GM21717 (cell line): ENCODE data around the gene STX18.
A peak's percentile ranks its signal among the peaks of the same experiment; 100 is the strongest.

Source experiments
- ATAC-seq: cut with Tn5 transposase; IDR thresholded peaks from one replicate; pipeline ENCODE4 v1.9.1; 2021; ENCODE audit warnings: mild to moderate bottlenecking, moderate library complexity; ENCODE audit not compliant: unreplicated experiment

Gene STX18

DNA sequence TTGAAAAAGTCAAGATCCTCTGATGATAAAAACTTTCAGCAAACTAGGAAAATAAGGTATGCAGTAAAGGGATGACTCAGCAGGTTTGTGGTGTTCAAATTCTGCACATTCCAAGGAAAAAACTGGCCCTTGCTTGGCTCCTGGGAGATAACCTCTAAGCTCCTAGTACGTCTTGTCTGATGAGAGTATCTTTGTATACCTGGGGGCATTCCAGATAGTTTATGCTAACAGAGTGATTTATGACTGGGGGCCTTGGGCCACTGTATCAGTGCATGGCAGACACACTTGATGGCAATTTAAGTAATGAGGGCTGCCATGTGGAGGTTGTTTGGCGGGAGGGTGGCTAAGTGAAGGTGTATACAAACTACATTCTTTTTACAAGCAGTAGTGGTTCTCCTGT lies 98.0 kb downstream of the STX18 start:
- ATAC-seq: no peak

DNA sequence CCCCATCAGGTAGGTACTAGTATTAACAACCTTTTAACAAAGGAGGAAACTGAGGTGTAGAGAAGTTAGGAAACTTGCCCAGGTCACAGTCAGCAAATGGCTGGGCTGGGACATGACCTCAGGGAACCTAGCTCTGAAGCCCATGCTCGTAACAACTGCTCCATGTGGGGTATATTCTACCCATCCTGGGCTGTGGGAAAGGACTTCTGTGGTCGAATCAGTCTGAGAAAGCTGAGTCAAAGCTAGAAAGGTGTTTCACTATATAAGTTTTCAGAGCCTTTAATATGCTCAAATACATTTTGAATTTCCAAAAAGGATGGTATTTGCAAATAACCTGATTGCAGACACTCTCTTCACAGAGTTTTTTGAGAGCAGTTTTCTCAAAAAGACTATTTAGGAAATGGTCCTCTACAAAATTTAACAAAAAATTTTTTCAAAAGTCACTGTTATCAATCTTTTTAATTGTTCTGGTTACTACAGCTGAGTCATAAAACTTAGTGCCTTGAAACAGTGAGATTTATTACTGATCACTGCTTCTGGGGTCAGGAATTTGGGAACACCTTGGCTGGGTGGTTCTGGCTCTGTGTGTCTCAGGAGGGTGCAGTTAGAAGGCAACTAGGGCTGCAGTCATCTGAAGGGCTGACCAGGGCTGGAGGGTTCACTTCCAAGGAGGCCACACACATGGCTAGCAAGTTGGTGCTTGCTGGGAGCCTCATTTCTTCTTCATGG lies 101.4 kb downstream of the STX18 start:
- ATAC-seq: peak; percentile 57

DNA sequence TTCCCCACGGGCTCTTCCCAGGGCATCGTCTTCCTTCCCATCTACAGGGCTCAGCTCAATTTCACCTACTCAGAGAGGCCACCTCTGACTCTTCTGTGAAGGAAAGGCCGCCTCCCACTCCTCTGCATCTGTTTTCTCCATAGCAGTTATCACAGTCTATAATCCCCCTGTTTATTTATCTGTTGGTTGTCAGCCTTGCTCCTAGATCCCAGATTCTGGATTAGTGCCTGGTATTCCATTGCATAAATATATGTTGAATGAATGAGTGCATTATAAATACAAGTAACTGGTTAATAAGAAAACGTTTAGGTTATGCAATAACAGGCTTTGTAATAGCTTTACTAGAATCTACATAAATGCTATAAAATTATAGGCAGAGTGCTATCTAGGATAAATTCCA lies 102.1 kb downstream of the STX18 start:
- no peak for ATAC-seq

DNA sequence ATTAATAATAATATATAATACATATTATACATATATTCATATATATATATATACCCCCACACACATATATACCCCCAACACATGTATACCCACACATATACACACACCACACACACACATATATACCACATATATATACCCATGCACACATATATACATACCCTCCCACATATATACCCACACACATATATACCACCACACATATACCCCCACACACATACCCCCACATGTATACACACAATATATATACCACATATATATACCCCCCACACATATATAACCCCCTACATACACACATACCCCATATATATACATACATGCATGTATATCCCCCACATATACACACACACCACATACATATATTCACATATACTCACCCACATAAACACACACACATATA lies 103.0 kb downstream of the STX18 start:
- ATAC-seq: no peak

DNA sequence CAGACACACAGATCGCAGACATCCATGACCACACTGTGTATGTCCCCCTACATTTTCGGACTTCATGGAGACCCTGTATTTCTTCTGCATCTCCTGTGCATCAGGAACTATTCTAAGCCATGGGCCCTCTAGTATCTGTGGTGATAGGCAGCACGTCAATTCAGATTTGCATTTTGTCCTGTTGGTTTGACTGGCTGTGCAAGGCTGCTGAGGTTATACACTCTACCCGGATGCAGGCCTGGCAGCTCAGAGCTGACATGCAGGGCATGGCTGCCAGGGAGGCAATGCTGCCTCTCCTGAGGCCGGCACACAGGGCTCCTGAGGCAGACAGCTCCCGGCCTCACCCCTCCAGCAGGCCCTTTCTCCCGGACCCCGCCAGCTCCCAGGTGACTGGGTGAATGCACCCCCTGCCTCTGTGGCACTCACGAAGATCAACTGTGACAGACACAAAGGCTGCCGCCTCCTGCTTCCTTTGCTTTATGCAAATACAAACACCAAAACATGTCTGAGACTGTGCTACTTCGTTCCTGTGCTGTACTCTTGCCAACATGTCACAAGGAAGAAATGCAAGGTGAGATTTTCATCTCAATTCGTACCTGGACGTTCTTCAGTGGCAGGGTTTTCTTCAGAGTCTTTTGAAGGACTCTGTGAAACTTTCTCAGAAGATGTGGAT lies 103.9 kb downstream of the STX18 start:
- ATAC-seq: no peak

DNA sequence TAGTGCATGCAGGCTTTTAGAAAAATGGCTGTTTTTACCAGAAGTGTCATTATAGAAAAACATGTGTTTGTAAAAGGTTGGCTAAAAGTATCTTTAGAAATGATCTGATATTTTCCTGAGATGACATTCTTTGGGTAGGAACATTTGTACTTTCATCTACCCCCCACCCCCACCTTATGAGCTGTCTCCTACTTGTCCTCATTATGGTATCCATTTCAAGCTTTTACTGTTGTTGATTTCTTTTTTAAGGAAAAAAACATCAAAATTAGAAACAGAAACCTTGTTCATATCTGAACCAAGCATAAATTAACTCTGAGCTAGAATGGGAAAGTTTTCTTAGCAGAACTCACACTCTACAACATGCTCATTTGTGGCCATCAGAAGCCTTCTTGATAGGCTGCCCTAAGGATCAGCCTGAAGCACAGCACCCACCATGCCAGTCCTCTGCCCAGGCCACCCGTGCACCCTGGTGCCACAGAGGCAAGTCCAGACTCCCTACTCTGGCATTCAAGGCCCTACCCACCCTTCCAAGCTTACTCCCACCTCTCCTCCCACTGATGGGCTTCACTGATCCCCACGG lies 105.5 kb downstream of the STX18 start:
- no peak for ATAC-seq

DNA sequence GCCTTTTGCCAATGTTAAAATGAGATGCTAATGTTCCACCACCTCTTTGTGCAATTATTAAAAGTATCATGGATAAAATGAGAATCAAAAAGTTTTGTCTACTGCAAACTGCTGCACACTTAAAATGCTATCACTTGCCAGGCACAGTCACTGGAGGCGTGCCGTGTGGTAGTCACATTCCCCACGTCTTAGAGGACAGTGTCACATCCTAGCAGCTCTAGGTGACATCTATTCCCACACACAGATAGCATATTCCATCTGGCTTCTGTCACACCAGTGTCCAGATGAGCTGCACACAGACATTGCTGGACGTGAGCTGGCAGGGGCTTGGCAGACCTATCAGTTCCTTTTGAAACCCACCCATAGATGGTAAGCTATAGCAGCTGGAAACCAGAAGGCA lies 107.9 kb downstream of the STX18 start:
- ATAC-seq: no peak

DNA sequence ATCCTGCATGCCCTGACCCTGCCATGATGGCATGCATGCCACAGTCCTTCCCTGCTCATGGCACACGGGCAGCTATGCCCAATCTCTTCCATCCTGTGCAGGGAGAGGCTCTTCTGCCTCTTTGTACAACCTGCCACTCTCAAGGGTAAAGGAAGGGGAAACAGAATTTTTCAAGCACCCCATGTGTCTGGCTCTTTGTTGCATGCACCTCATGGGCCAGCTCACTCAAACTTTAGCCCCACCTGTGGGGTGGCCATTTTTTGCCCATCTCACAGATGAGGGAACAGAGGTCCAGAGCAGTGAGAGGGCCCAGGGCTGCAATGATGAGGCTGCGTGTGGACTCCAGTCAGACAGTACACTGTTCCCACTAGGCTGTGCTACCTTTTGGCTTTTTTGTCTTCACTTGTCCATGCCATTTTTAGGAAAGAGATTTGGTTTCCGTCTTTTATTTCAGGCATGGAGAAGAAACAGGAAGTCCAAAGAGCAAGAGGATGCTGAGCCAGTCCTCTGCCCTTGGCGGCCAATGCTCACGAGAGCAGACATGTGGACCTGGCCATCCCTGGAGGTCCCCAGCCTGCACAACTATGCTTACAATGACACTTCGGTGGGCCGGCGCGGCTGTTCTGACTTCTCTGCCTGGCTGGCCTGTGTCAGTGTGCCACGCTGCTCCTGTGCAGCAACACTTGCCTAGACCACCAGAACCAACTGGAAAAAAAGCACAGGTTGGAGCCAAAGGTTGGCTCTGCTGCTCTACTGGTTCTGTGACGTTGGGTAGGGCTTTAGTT lies 109.3 kb downstream of the STX18 start:
- ATAC-seq: no peak

DNA sequence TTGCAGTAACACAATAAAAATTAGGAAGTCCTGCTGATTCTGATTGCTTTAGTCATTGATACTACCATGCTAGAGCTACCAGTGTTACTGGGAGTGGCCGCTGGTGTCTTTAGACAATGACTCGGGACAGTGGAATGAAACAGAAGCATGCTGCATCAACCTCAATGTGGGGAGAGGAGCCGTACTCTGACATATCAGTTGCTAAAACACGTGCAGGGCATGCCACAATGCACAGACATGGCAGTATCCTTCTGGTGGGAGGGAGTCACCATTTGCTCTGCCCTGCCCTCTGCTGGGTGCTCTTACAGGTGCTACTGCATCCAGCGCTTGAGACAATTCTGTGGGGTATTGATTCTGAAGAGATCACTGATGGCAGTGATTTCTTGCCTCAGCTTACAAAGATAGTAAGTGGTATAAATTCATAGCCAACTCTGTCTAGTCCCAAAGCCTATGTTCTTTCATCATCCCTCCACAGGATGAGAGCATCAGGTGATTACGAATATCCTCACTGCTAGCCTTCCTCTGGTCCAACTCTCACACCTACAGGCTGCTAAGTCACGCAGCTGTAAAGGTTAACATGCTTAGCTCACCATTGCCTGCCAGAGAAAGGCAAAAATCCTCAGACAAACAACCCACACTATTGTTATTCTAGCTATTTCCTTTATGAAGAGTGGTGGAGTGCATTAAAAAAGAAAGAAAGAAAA lies 111.2 kb downstream of the STX18 start:
- no peak for ATAC-seq

DNA sequence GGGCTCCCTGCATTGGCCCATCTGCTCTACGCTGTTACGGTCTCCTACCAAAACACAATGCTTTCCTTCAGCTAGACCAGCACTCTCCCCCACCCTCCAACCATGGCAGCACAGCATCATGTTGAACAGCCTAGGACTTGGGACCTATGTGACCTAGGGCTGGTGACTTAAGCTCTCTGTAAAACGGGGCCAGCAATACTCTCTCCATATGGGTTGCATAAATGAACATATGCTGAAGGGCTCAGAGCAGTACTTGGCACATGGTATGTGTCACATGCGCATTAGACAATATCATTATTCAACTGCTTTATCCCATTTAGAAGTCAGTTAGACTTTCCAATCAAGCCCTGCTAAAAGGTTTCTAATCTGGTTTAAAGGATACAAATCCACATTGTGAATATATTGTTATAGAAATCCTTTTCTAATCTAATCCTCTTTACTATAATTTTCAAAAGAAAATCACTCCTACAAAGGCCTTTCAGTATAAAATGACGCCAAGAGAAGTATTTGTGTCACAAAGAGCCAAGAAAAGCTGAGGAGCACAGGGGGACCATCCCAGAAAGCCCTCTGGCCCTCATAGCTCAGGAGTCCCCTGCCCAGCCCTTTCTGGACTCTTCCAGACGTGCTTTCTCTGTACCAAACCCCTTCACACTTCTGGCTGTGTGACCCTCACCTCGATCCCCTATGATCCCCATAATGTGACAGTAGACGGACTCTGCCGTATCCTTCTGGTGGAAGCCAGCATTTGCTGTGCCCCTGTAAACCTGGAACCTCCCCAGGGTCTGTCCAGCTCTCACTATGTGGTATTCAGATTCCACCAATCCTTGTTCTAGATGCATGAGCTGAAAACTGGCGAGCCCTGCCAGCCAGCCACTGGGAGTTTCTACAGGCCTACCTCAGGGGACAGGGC lies 112.6 kb downstream of the STX18 start:
- no peak for ATAC-seq

DNA sequence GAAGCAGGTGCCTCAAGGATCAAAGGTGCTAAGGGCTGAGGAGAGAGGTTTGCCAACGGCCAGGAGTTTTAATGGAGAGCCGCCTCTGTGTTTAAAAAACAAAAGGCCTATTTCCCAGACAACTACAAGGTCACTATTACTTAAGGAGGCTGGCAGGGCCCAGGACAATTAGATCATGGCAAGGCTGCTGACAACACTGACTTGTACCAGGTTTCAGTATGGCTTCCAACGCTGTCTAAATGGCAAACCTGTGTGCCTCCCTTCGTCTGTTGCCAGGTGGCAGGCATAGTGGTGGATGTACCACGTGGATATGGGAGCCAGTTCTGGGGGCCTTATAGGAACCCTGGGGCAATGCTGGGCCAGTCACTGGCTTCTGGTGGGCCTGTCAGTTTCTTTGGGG lies 114.0 kb downstream of the STX18 start:
- ATAC-seq: no peak

DNA sequence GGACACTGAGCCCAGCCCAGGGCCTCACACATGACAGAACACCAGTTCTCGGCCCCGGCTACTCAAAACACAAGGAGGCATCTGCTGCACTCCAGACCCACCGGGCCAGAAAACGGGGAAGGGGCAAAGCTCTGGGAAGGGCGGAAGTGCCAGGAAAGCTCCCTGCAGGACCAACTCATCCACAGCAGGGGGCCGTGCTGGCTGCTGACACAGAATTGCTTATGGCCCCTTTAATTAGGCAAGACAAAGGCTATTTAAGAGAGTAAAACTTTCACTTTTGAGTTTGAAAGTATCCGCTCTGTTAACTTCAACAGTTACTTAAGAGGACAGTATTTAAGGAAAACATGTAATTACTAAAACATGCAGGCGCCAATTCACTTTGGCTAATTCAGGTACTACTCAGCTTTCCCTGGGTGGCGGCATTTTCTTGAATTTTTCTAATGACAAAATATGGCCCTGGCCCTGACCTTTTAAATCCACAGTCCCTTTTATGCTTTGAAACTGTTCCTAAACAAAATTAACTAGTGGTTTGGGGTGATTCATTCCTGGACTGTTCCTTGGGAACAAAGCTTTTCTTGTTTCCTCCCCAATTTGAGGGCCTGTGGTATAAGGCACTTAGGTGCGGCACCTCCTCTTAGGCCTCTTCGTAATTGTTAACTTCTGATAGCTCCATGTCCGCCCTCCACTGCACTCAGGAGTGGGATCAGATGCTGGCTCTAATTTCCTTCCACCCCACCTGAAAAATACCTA lies 114.6 kb downstream of the STX18 start:
- ATAC-seq: no peak

DNA sequence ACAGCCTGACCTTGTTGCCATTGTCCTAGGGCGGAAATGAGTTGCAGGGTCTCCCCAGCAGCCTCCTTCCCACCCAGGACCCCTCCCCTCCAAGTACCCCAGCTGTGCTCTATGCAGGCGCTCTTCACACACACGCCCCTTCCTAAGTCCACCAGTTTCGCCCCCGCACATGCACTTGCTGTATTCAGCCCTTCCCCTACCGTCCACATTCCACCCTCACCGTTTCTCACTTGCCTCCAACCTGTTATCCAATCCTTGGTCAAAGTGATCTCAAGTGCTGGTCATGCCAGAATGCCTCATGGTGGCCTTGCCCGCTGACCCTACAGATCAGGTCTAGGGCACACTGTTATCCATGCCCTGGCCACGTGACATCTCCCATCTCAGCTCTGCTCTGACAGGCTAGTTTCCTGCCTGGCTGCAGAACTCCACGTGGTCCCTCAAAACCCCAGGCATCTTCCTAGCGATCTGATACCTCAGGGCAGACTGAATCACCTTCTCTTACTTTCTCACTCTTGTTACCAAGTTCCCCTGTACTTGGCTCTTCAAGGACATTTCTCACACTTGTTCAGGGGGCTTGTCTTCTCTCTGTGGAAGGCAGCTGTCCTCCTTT lies 115.2 kb downstream of the STX18 start:
- ATAC-seq: no peak

DNA sequence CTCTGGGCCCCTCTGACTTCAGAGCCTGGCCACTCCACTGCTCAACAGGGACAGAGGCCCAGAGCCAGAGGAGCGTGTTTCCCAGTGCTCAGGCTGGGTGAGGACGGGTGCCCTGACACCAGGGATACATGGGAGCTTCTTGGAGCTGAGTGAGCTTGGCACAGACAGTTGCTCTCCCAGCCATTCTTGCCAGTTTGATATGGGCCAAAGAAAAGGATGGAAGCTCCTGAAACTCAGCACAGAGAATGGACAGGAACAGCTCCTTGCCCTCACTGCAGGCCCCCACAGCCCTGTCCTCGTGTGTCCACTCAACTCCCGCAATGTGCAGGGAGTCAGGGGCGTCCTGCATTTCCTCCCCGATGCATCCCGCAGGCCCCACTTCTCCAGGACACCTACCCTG lies 116.2 kb downstream of the STX18 start:
- ATAC-seq: no peak

DNA sequence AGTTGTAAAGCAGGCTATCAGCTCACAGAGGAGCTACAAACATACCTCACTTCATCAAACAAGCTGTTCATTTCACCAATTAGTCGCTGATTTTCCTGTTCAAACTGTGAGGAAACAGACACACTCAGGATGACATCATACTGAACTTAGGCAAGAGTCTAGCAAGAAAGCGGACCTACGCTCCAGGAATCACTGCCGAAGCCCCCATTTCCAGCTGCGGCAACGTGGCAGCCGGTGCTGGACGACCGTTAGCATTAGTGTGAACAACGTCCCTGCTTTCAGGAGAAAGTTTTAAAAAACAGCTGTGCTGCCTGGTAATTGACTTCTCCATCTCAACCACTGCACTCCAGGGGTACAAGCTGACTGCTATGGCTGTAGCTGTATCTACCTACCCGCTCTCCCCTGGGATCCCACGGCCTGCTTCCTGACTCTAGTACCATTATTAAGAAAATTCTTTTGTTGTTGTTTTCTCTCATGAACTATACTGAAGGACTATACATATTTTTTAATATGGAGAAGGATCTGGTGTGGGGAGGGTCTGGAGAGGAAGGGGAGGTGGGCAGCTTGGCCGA lies 116.6 kb downstream of the STX18 start:
- ATAC-seq: no peak

DNA sequence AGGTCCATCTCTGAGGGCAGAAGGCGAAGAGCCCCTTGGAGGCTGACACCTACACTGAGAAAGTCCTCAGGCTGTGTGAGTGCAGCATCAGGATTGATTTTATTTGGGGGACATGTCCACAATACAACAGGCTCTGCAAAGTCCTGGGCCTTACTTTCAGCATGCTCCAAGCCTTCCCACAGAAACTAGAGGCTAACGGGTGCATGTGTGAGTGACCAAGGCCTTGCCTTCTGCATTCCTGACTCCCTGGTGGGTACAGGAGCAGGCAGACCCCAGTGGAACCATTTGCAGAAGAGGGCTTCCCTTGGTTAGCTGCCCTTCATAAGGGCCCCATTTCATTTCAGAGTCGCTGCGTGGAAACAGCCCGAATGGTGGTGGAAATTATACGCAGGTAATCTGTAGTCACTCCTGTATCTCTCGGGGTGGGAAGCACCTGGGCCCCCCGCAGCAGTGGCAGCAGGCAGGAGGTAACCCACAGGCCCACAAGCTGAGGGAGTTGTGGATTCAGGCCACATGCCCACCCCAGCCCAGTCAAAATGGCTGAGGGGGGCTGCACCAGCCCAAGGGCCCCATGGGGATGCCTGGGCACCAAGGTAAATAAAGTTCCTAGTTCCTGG lies 117.2 kb downstream of the STX18 start:
- ATAC-seq: no peak

DNA sequence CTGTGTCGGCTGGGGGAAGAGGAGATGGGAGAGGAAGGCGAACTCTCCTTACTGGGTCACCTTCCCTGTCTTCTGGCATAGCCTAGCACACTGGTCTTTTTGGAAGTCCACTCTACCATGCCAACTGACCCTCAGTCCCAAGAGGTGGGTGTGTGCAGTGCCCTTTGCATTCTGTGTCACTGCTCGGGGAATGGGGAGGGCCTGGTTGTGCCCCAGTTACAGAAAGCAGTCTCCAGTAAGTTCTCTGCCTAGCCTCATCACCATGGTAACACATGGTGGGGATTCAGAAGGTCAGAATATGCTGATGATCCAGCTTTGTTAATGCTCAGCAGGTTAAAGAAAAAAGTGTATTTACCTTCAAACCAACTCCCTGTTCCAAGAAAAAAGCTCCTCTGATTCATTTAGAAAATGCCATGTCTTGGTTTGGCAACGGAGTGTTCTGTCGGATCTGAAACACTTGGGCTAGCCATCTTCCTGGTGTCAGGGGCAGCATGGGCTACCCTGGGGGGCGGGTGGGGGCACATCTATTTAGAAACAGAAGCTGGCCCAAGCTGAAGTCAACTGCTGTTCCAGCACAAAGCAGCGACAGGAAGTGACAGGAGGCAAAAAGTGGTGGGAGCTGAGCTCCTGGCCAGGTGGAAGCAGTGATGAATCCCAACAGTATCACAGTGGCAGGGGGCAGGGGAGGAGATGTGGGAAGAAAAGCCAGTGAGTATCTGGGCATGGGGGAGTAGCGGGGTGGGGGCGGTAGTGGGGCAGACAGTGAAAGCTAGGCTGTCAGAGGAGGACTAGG lies 117.9 kb downstream of the STX18 start:
- ATAC-seq: no peak
